Natural killer cell (primary cell): ENCODE measurements around the gene TANGO6. TPM values are rescaled to one million over a fixed set of nuclear protein-coding genes. Genes with fewer than 3 reads are reported as not detected.

ENCODE experiments used
- ATAC-seq, 3 donors: fragments of 150-1000 bp in 2 of 3; fragments of 200-7000 bp in 1 of 3; cut with Tn5 transposase; 1 replicate in 1 of 3; 2 replicates in 2 of 3; pipeline ENCODE4 v1.10.0; 2021; ENCODE audit warnings: mild to moderate bottlenecking in 2 of 3, moderate library complexity in 2 of 3
- DNase-seq, 2 donors: peaks; one replicate each; pipeline versions ENCODE4 v3.0.0 to v3.0.0-alpha.2; 2013 to 2021; ENCODE audit warnings: mixed read lengths in 1 of 2
- H3K27ac ChIP-seq: one replicate; pipeline ENCODE4 v1.5.1; 2013; ENCODE audit warnings: mild to moderate bottlenecking, low read length
- H3K27me3 ChIP-seq: one replicate; pipeline ENCODE4 v1.6.1; 2013; ENCODE audit warnings: low read length; ENCODE audit not compliant: control insufficient read depth, insufficient read depth
- H3K36me3 ChIP-seq: one replicate; pipeline ENCODE4 v1.6.1; 2013; ENCODE audit warnings: low read length; ENCODE audit not compliant: control insufficient read depth, insufficient read depth
- H3K4me1 ChIP-seq: one replicate; pipeline ENCODE4 v1.6.1; 2013; ENCODE audit warnings: low read length; ENCODE audit not compliant: control insufficient read depth, insufficient read depth
- H3K4me3 ChIP-seq: one replicate; pipeline ENCODE4 v1.5.1; 2013; ENCODE audit warnings: low read length
- H3K9me3 ChIP-seq: one replicate; pipeline ENCODE4 v1.6.1; 2013; ENCODE audit warnings: low read length; ENCODE audit not compliant: control insufficient read depth, insufficient read depth
- H3K27ac Mint-ChIP-seq, 2 donors: one replicate each; pipeline ENCODE4 v1.8.0; 2022; ENCODE audit warnings: mild to moderate bottlenecking in 2 of 2, mixed read lengths in 2 of 2, moderate library complexity in 1 of 2
- H3K27me3 Mint-ChIP-seq, 2 donors: one replicate each; pipeline ENCODE4 v1.8.0; 2022; ENCODE audit warnings: low read depth in 2 of 2, mixed read lengths in 2 of 2
- H3K36me3 Mint-ChIP-seq: one replicate; pipeline ENCODE4 v1.8.0; 2022; ENCODE audit warnings: mixed read lengths
- H3K4me1 Mint-ChIP-seq, 2 donors: one replicate each; pipeline ENCODE4 v1.8.0; 2022; ENCODE audit warnings: mixed read lengths in 2 of 2
- H3K4me3 Mint-ChIP-seq: one replicate; pipeline ENCODE4 v1.8.0; 2022; ENCODE audit warnings: mild to moderate bottlenecking, moderate library complexity, mixed read lengths
- H3K9me3 Mint-ChIP-seq, 2 donors: one replicate each; pipeline ENCODE4 v1.8.0; 2022; ENCODE audit warnings: mixed read lengths in 2 of 2
- CTCF ChIP-seq: fragments of 200-600 bp; IDR thresholded peaks from one replicate; pipeline ENCODE4 v1.8.0; 2022; ENCODE audit warnings: antibody characterized with exemption
- WGBS: methylation state at CpG from one replicate; pipeline ENCODE4 v1.1.7; 2013; ENCODE audit warnings: missing lambda C conversion rate; ENCODE audit not compliant: insufficient coverage; 5-methylcytosine and 5-hydroxymethylcytosine counted together
- intact Hi-C: fragments of 100-400 bp; cut with micrococcal nuclease; formaldehyde crosslinking; loops from one replicate; pipeline ENCODE4 v1.14.2; 2022
- total RNA-seq, 4 donors: library from RNA; stranded (reverse); fragments of 120-200 nt in 1 of 4; gene quantifications; one replicate each; pipeline versions ENCODE4 v1.2.3 to v1.2.4, GENCODE V29; 2013 to 2022

The TANGO6 gene
- total RNA-seq, 3 donors from 2014 or later (not counting 1 experiment from before 2014, with no cell fraction given) = 21.2 to 27.3 (median 23.9) TPM

DNA sequence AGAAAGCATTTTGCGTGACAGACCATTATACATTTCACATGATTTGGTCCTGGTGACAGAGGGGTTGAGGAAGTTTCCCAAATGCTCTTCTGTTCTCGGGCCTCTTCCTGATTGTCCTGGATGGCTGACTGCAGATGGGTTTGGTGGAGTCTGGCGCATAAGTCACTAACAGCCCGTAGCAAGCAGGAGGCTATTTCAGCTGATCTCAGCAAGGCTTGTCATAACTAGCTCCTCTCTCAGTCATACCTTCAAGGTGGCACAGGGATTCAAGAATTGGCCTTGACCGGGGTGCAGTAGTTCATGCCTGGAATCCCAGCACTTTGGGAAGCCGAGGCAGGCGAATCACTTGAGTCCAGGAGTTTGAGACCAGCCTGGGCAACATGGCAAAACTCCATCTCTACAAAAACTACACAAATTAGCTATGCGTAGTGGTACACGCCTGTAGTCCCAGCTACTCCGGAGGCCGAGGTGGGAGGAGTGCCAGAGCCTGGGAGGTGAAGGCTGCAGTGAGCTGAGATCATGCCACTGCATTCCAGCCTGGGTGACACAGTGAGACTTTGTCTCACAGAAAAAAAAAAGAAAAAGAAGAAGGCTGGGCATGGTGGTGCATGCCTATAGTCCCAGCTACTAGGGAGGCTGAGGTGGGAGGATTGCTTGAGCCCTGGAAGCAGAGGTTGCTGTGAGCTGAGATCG lies 193.2 kb downstream of the TANGO6 start:
- no peaks in the 10 kb centered on the region for H3K4me1 Mint-ChIP-seq
- H3K27me3 ChIP-seq = no peaks in the 10 kb centered on the region
- no peak overlapping the region for H3K27ac ChIP-seq
- no peaks in the 10 kb centered on the region for H3K27me3 Mint-ChIP-seq
- H3K9me3 Mint-ChIP-seq = no peaks in the 10 kb centered on the region
- DNase-seq (no peak), ATAC-seq (no peak)
- no peaks in the 10 kb centered on the region for H3K9me3 ChIP-seq
- peaks cover 12% of the 10 kb centered on the region for H3K36me3 ChIP-seq
- no peaks in the 10 kb centered on the region for H3K4me1 ChIP-seq
- 96% methylated on average over 12 of the region's 12 CpGs for WGBS
- H3K4me3 Mint-ChIP-seq = no peak overlapping the region
- no peak for TF ChIP-seq CTCF
- intact Hi-C loops = no loop called here
- no peak overlapping the region for H3K27ac Mint-ChIP-seq
- H3K36me3 Mint-ChIP-seq = peaks cover 8% of the 10 kb centered on the region
- H3K4me3 ChIP-seq = no peak overlapping the region

GRCh38 chr16:69037373-69038160 lies 194.2 kb downstream of the TANGO6 start:
- no peaks in the 10 kb centered on the region for H3K9me3 ChIP-seq
- H3K4me1 ChIP-seq = no peaks in the 10 kb centered on the region
- WGBS = 97% methylated on average over 6 of the region's 6 CpGs
- DNase-seq (no peak), ATAC-seq (no peak)
- no peak overlapping the region for H3K4me3 ChIP-seq
- H3K27ac ChIP-seq = no peak overlapping the region
- intact Hi-C loops = no loop called here
- H3K27ac Mint-ChIP-seq = no peak overlapping the region
- H3K4me1 Mint-ChIP-seq = no peaks in the 10 kb centered on the region
- no peak for TF ChIP-seq CTCF
- H3K36me3 Mint-ChIP-seq = peaks cover 15% of the 10 kb centered on the region
- H3K27me3 ChIP-seq = no peaks in the 10 kb centered on the region
- no peaks in the 10 kb centered on the region for H3K27me3 Mint-ChIP-seq
- H3K9me3 Mint-ChIP-seq = no peaks in the 10 kb centered on the region
- H3K4me3 Mint-ChIP-seq = no peak overlapping the region
- peaks cover 17% of the 10 kb centered on the region for H3K36me3 ChIP-seq

GRCh38 chr16:69039333-69039941 lies 196.1 kb downstream of the TANGO6 start:
- Mint-ChIP-seq H3K9me3 (no peaks in the 10 kb centered on the region), H3K36me3 (peaks cover 9% of the 10 kb centered on the region), H3K27me3 (no peaks in the 10 kb centered on the region), H3K4me3 (no peak overlapping the region), H3K4me1 (peaks cover 0 to 5% of the 10 kb centered on the region in 2 donors), H3K27ac (no peak overlapping the region)
- intact Hi-C loops = no loop called here
- ATAC-seq (no peak), DNase-seq (no peak)
- Histone ChIP-seq H3K4me1 (no peaks in the 10 kb centered on the region), H3K36me3 (peaks cover 14% of the 10 kb centered on the region), H3K27ac (no peak overlapping the region), H3K9me3 (no peaks in the 10 kb centered on the region), H3K4me3 (no peak overlapping the region), H3K27me3 (no peaks in the 10 kb centered on the region)
- WGBS = 97% methylated on average over 3 of the region's 4 CpGs
- no peak for TF ChIP-seq CTCF
